H9 (cell line): ENCODE results near the gene PLEKHG5. TPM values are rescaled to one million over a fixed set of nuclear protein-coding genes. Genes with fewer than 3 reads are reported as not detected.

ENCODE experiments used
- DNase-seq: peaks from one replicate; pipeline ENCODE4 v3.0.0-alpha.2; 2017
- H2AFZ ChIP-seq: one replicate; pipeline ENCODE4 v1.6.1; 2013; ENCODE audit warnings: mild to moderate bottlenecking, low read length, control low read depth, moderate library complexity
- H2AK5ac ChIP-seq: 2 replicates; pipeline ENCODE4 v1.6.1; 2013; ENCODE audit warnings: low read length, control low read depth, mixed read lengths; ENCODE audit not compliant: insufficient read length
- H2BK120ac ChIP-seq: one replicate; pipeline ENCODE4 v1.6.1; 2013; ENCODE audit warnings: low read depth, mild to moderate bottlenecking, low read length, control low read depth, inconsistent platforms; ENCODE audit not compliant: poor library complexity, severe bottlenecking
- H2BK12ac ChIP-seq: 2 replicates; pipeline ENCODE4 v1.6.1; 2013; ENCODE audit warnings: low read length, control low read depth, mixed read lengths, low read depth; ENCODE audit not compliant: insufficient read length
- H2BK15ac ChIP-seq: 2 replicates; pipeline ENCODE4 v1.6.1; 2013; ENCODE audit warnings: low read depth, low read length, control low read depth
- H2BK20ac ChIP-seq: one replicate; pipeline ENCODE4 v1.6.1; 2013; ENCODE audit warnings: low read depth, mild to moderate bottlenecking, low read length, control low read depth, inconsistent platforms; ENCODE audit not compliant: poor library complexity, severe bottlenecking
- H2BK5ac ChIP-seq: 2 replicates; pipeline ENCODE4 v1.6.1; 2013; ENCODE audit warnings: low read length, control low read depth, mixed read lengths; ENCODE audit not compliant: insufficient read length
- H3K14ac ChIP-seq: 2 replicates; pipeline ENCODE4 v1.6.1; 2013; ENCODE audit warnings: low read length, control low read depth; ENCODE audit not compliant: insufficient read depth
- H3K18ac ChIP-seq: 2 replicates; pipeline ENCODE4 v1.6.1; 2013; ENCODE audit warnings: low read depth, mild to moderate bottlenecking, mixed read lengths, low read length, control low read depth; ENCODE audit not compliant: insufficient read length
- H3K23ac ChIP-seq: 2 replicates; pipeline ENCODE4 v1.6.1; 2013; ENCODE audit warnings: low read length, control low read depth, mixed read lengths, low read depth; ENCODE audit not compliant: insufficient read length
- H3K23me2 ChIP-seq: 2 replicates; pipeline ENCODE4 v1.6.1; 2013; ENCODE audit warnings: low read depth, mild to moderate bottlenecking, mixed read lengths, low read length, control low read depth; ENCODE audit not compliant: insufficient read length, poor library complexity, severe bottlenecking
- H3K27ac ChIP-seq: 2 replicates; pipeline ENCODE4 v1.5.1; 2013; ENCODE audit warnings: low read length, control low read depth, mixed read lengths, low read depth; ENCODE audit not compliant: insufficient read length
- H3K27me3 ChIP-seq: 2 replicates; pipeline ENCODE4 v1.6.1; 2013; ENCODE audit warnings: low read length, control low read depth, inconsistent platforms; ENCODE audit not compliant: insufficient read depth
- H3K4ac ChIP-seq: 2 replicates; pipeline ENCODE4 v1.6.1; 2013; ENCODE audit warnings: low read depth, mild to moderate bottlenecking, control low read depth, inconsistent platforms, low read length, moderate library complexity
- H3K4me1 ChIP-seq: 2 replicates; pipeline ENCODE4 v1.6.1; 2013; ENCODE audit warnings: low read length, control low read depth, inconsistent platforms; ENCODE audit not compliant: insufficient read depth
- H3K4me2 ChIP-seq: 2 replicates; pipeline ENCODE4 v1.6.1; 2013; ENCODE audit warnings: low read length, control low read depth, mixed read lengths; ENCODE audit not compliant: insufficient read length, insufficient read depth
- H3K56ac ChIP-seq: 2 replicates; pipeline ENCODE4 v1.6.1; 2013; ENCODE audit warnings: low read depth, mild to moderate bottlenecking, mixed read lengths, low read length, control low read depth; ENCODE audit not compliant: insufficient read length
- H3K79me1 ChIP-seq: 2 replicates; pipeline ENCODE4 v1.6.1; 2013; ENCODE audit warnings: low read depth, mild to moderate bottlenecking, moderate library complexity, low read length, control low read depth, inconsistent platforms; ENCODE audit not compliant: insufficient read depth, poor library complexity, severe bottlenecking
- H3K79me2 ChIP-seq: 2 replicates; pipeline ENCODE4 v1.6.1; 2013; ENCODE audit warnings: low read length, control low read depth, inconsistent platforms; ENCODE audit not compliant: insufficient read depth
- H3K9ac ChIP-seq: 2 replicates; pipeline ENCODE4 v1.6.1; 2013; ENCODE audit warnings: low read length, control low read depth, mixed read lengths; ENCODE audit not compliant: insufficient read length; ENCODE audit errors: extremely low read depth
- H3K9me3 ChIP-seq: one replicate; pipeline ENCODE4 v1.6.1; 2013; ENCODE audit warnings: low read depth, low read length, inconsistent platforms; ENCODE audit not compliant: control insufficient read depth
- H3T11ph ChIP-seq: one replicate; pipeline ENCODE4 v1.6.1; 2013; ENCODE audit warnings: mild to moderate bottlenecking, low read length, control low read depth, inconsistent platforms
- H4K20me1 ChIP-seq: one replicate; pipeline ENCODE4 v1.6.1; 2013; ENCODE audit not compliant: control insufficient read depth, insufficient read length, insufficient read depth
- H4K5ac ChIP-seq: 2 replicates; pipeline ENCODE4 v1.6.1; 2013; ENCODE audit warnings: low read depth, mild to moderate bottlenecking, mixed read lengths, low read length, control low read depth; ENCODE audit not compliant: insufficient read length
- H4K8ac ChIP-seq: replicated peaks from 2 replicates; pipeline ENCODE4 v1.6.1; 2013; ENCODE audit warnings: low read length, control low read depth, mixed read lengths, low read depth; ENCODE audit not compliant: insufficient read length
- H4K91ac ChIP-seq: 2 replicates; pipeline ENCODE4 v1.6.1; 2013; ENCODE audit warnings: low read depth, mild to moderate bottlenecking, moderate library complexity, mixed read lengths, low read length, control low read depth; ENCODE audit not compliant: insufficient read length
- H3K27ac Mint-ChIP-seq, 3 experiments: 2 replicates in 2 of 3; 3 replicates in 1 of 3; pipeline ENCODE4 v1.8.0; 2020 to 2021; ENCODE audit warnings: mixed read lengths in 3 of 3, mild to moderate bottlenecking in 1 of 3, moderate library complexity in 1 of 3
- H3K27me3 Mint-ChIP-seq: 2 replicates; pipeline ENCODE4 v1.8.0; 2021; ENCODE audit warnings: low read depth, mild to moderate bottlenecking, moderate library complexity, mixed read lengths
- H3K36me3 Mint-ChIP-seq, 3 experiments: 2 replicates in 2 of 3; 3 replicates in 1 of 3; pipeline ENCODE4 v1.8.0; 2020 to 2021; ENCODE audit warnings: low read depth in 3 of 3, mixed read lengths in 3 of 3; ENCODE audit not compliant: insufficient read depth in 1 of 3
- H3K4me1 Mint-ChIP-seq, 2 experiments: 2 replicates each; pipeline ENCODE4 v1.8.0; 2020; ENCODE audit warnings: mixed read lengths in 2 of 2
- H3K4me3 Mint-ChIP-seq, 2 experiments: 2 replicates in 1 of 2; 3 replicates in 1 of 2; pipeline ENCODE4 v1.8.0; 2020 to 2021; ENCODE audit warnings: mild to moderate bottlenecking in 2 of 2, mixed read lengths in 2 of 2, moderate library complexity in 1 of 2
- H3K9me3 Mint-ChIP-seq, 2 experiments: 2 replicates in 1 of 2; 3 replicates in 1 of 2; pipeline ENCODE4 v1.8.0; 2020; ENCODE audit warnings: mild to moderate bottlenecking in 2 of 2, mixed read lengths in 2 of 2, moderate library complexity in 1 of 2
- WGBS: extraction: QIAGEN DNeasy Blood & Tissue Kit; methylation state at CpG from one replicate; pipeline ENCODE4 v1.1.7; 2013; ENCODE audit warnings: missing lambda C conversion rate, low lambda C conversion rate, mixed read lengths; ENCODE audit not compliant: insufficient read length; ENCODE audit errors: extremely low coverage; 5-methylcytosine and 5-hydroxymethylcytosine counted together
- total RNA-seq: library from RNA; stranded (reverse); gene quantifications from 2 replicates; pipeline ENCODE4 v1.2.1, GENCODE V29; 2021
- TF ChIP-seq, protein P1 (sequence below): fragments of 200-600 bp; sonication (generic); conservative IDR thresholded peaks from 3 replicates; pipeline ENCODE4 v1.8.0; 2021; ENCODE audit warnings: antibody characterized with exemption, mild to moderate bottlenecking

The PLEKHG5 gene
- total RNA-seq, 1 experiment from 2014 or later, result 22.3 TPM

DNA sequence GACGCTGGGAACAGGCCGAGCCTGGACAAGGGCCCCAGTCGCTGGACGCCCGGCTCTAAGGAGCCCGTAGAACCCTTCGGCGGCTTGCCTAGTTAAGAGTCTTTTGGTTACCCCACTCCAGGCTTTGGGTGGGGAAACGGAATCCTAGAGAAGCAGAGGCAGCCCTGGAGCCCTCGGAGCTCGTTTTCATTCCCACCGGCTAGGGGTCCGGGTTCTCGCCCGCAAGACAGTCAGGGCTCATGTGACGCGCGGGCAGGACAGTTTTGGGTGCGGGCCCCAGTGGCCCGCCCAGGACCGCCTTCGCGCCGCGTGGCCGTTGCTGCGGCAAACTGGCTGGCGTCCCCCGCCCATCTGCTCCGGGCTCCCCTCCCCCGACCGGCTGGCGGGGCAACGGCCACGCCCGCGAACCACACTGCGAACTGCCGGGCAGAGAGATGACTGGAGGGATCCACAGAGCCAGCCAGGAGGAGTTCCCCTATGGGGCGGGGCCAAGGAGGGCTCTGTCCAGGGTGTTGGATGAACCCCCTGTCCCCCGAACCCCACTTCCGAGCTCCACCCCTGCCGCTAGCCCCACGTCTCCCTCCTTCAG is 70.9 kb downstream of the PLEKHG5 start:
- Histone ChIP-seq H2BK12ac (no peak overlapping the region), H4K91ac (no peak overlapping the region), H3K9ac (no peak overlapping the region), H3K23me2 (peaks cover 10% of the 10 kb centered on the region), H3T11ph (no peak overlapping the region), H3K27me3 (peaks cover 77% of the 10 kb centered on the region), H4K20me1 (no peaks in the 10 kb centered on the region), H2BK15ac (no peak overlapping the region), H3K79me1 (no peaks in the 10 kb centered on the region), H2BK120ac (no peak overlapping the region), H3K79me2 (no peaks in the 10 kb centered on the region), H4K5ac (no peak overlapping the region), H3K27ac (no peak overlapping the region), H3K4me2 (peak overlapping the region; percentile 50), H2BK20ac (no peak overlapping the region), H3K9me3 (no peaks in the 10 kb centered on the region), H3K56ac (no peak overlapping the region), H4K8ac (no peak overlapping the region), H3K23ac (no peak overlapping the region), H2BK5ac (no peak overlapping the region), H3K14ac (no peak overlapping the region), H3K18ac (no peak overlapping the region), H2AFZ (no peak overlapping the region), H3K4me1 (no peaks in the 10 kb centered on the region), H2AK5ac (no peak overlapping the region), H3K4ac (no peak overlapping the region)
- Mint-ChIP-seq H3K4me1 (peaks cover 15 to 18% of the 10 kb centered on the region in 2 experiments), H3K9me3 (peaks cover 0 to 3% of the 10 kb centered on the region in 2 experiments; a peak in 2 of 5 replicates), H3K4me3 (peak overlapping the region; percentile 34 to 66; a peak in 4 of 5 replicates), H3K36me3 (no peaks in the 10 kb centered on the region), H3K27me3 (peaks cover 93% of the 10 kb centered on the region), H3K27ac (no peak overlapping the region)
- WGBS, result no CpG with 5 or more reads among the region's 44 CpGs
- DNase-seq, result no peak
- TF ChIP-seq, protein P1, sequence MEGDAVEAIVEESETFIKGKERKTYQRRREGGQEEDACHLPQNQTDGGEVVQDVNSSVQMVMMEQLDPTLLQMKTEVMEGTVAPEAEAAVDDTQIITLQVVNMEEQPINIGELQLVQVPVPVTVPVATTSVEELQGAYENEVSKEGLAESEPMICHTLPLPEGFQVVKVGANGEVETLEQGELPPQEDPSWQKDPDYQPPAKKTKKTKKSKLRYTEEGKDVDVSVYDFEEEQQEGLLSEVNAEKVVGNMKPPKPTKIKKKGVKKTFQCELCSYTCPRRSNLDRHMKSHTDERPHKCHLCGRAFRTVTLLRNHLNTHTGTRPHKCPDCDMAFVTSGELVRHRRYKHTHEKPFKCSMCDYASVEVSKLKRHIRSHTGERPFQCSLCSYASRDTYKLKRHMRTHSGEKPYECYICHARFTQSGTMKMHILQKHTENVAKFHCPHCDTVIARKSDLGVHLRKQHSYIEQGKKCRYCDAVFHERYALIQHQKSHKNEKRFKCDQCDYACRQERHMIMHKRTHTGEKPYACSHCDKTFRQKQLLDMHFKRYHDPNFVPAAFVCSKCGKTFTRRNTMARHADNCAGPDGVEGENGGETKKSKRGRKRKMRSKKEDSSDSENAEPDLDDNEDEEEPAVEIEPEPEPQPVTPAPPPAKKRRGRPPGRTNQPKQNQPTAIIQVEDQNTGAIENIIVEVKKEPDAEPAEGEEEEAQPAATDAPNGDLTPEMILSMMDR, result no peak
